SK-N-SH treated with all-trans-retinoic acid at 6 μM for 48 hours (cell line): ENCODE results near the gene CDH4.

Experiments
- CREB5 ChIP-seq: fragments of 250-450 bp; sonication (Bioruptor Pico); IDR thresholded peaks from 2 replicates; pipeline ENCODE4 v1.5.1; 2020; ENCODE audit warnings: low read depth, mild to moderate bottlenecking, moderate library complexity
- ESRRG ChIP-seq: fragments of 250-450 bp; sonication (Bioruptor Pico); IDR thresholded peaks from 2 replicates; pipeline ENCODE4 v1.6.1; 2021; ENCODE audit warnings: mild to moderate bottlenecking
- ISL1 ChIP-seq: fragments of 250-450 bp; sonication (Bioruptor Pico); IDR thresholded peaks from 2 replicates; pipeline ENCODE4 v2.1.2; 2022; ENCODE audit warnings: mild to moderate bottlenecking, moderate library complexity
- OSR1 ChIP-seq: fragments of 250-450 bp; sonication (Bioruptor Pico); IDR thresholded peaks from 2 replicates; pipeline ENCODE4 v1.8.0; 2022; ENCODE audit warnings: moderate library complexity, mild to moderate bottlenecking, inconsistent platforms
- RARB ChIP-seq: fragments of 250-450 bp; sonication (Bioruptor Pico); IDR thresholded peaks from 2 replicates; pipeline ENCODE4 v1.8.0; 2021; ENCODE audit warnings: mild to moderate bottlenecking, moderate library complexity
- ZC3H10 ChIP-seq: fragments of 250-450 bp; sonication (Bioruptor Pico); IDR thresholded peaks from 2 replicates; pipeline ENCODE4 v1.5.1; 2021; ENCODE audit warnings: mild to moderate bottlenecking, moderate library complexity
- ZFP3 ChIP-seq: fragments of 250-450 bp; sonication (Bioruptor Pico); IDR thresholded peaks from 2 replicates; pipeline ENCODE4 v1.5.0; 2020; ENCODE audit warnings: mild to moderate bottlenecking, moderate library complexity
- ZFP30 ChIP-seq: fragments of 450-650 bp; formaldehyde crosslinking; IDR thresholded peaks from 2 replicates; pipeline ENCODE4 v1.5.0; 2022; ENCODE audit warnings: mild to moderate bottlenecking, moderate library complexity
- ZNF70 ChIP-seq: fragments of 450-650 bp; formaldehyde crosslinking; IDR thresholded peaks from 2 replicates; pipeline ENCODE4 v1.5.0; 2020; ENCODE audit warnings: mild to moderate bottlenecking, moderate library complexity
- TF ChIP-seq, protein P1 (sequence below): fragments of 250-450 bp; sonication (Bioruptor Pico); IDR thresholded peaks from 2 replicates; pipeline ENCODE4 v1.5.0; 2020; ENCODE audit warnings: mild to moderate bottlenecking, moderate library complexity
- TF ChIP-seq, protein P2 (sequence below): fragments of 250-450 bp; sonication (Bioruptor Pico); IDR thresholded peaks from 2 replicates; pipeline ENCODE4 v1.8.0; 2021; ENCODE audit warnings: low read depth, mild to moderate bottlenecking, moderate library complexity, borderline replicate concordance

- TF ChIP-seq ESRRG (CRISPR knock-in tag) (no peak), ZC3H10 (CRISPR knock-in tag) (no peak), OSR1 (CRISPR knock-in tag) (no peak), ZFP3 (CRISPR knock-in tag) (no peak), ZNF70 (CRISPR knock-in tag) (no peak), RARB (CRISPR knock-in tag) (no peak), ZFP30 (CRISPR knock-in tag) (no peak), ISL1 (CRISPR knock-in tag) (no peak), CREB5 (CRISPR knock-in tag) (no peak)
- TF ChIP-seq, protein P1, sequence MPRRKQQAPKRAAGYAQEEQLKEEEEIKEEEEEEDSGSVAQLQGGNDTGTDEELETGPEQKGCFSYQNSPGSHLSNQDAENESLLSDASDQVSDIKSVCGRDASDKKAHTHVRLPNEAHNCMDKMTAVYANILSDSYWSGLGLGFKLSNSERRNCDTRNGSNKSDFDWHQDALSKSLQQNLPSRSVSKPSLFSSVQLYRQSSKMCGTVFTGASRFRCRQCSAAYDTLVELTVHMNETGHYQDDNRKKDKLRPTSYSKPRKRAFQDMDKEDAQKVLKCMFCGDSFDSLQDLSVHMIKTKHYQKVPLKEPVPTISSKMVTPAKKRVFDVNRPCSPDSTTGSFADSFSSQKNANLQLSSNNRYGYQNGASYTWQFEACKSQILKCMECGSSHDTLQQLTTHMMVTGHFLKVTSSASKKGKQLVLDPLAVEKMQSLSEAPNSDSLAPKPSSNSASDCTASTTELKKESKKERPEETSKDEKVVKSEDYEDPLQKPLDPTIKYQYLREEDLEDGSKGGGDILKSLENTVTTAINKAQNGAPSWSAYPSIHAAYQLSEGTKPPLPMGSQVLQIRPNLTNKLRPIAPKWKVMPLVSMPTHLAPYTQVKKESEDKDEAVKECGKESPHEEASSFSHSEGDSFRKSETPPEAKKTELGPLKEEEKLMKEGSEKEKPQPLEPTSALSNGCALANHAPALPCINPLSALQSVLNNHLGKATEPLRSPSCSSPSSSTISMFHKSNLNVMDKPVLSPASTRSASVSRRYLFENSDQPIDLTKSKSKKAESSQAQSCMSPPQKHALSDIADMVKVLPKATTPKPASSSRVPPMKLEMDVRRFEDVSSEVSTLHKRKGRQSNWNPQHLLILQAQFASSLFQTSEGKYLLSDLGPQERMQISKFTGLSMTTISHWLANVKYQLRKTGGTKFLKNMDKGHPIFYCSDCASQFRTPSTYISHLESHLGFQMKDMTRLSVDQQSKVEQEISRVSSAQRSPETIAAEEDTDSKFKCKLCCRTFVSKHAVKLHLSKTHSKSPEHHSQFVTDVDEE (CRISPR knock-in tag), result no peak
- TF ChIP-seq, protein P2, sequence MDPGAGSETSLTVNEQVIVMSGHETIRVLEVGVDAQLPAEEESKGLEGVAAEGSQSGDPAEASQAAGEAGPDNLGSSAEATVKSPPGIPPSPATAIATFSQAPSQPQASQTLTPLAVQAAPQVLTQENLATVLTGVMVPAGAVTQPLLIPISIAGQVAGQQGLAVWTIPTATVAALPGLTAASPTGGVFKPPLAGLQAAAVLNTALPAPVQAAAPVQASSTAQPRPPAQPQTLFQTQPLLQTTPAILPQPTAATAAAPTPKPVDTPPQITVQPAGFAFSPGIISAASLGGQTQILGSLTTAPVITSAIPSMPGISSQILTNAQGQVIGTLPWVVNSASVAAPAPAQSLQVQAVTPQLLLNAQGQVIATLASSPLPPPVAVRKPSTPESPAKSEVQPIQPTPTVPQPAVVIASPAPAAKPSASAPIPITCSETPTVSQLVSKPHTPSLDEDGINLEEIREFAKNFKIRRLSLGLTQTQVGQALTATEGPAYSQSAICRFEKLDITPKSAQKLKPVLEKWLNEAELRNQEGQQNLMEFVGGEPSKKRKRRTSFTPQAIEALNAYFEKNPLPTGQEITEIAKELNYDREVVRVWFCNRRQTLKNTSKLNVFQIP (CRISPR knock-in tag), result no peak
These were observed 596.8 kb downstream of the CDH4 start for GRCh38 chr20:61848851-61849250.
